Fibroblast of villous mesenchyme (primary cell): ENCODE data around the gene MYO3A. TPM values are rescaled to one million over a fixed set of nuclear protein-coding genes. Genes with fewer than 3 reads are reported as not detected.

ENCODE experiments used
- DNase-seq: peaks from one replicate; pipeline ENCODE4 v3.0.0-alpha.2; 2010; ENCODE audit warnings: low read depth
- H3K4me3 ChIP-seq: 2 replicates; pipeline ENCODE4 v1.5.1; 2011; ENCODE audit warnings: low read depth, mild to moderate bottlenecking, low read length
- total RNA-seq: library from RNA; depleted of rRNA; stranded (reverse); fragments of >200 nt; gene quantifications from 2 replicates; pipeline ENCODE4 v1.2.3, GENCODE V29; 2012
- TF ChIP-seq, protein P1 (sequence below): IDR thresholded peaks from 2 replicates; pipeline ENCODE4 v1.5.1; 2012; ENCODE audit warnings: low read depth, mild to moderate bottlenecking, low read length; ENCODE audit not compliant: insufficient read depth

Gene MYO3A
- total RNA-seq, 1 donor: not detected

DNA sequence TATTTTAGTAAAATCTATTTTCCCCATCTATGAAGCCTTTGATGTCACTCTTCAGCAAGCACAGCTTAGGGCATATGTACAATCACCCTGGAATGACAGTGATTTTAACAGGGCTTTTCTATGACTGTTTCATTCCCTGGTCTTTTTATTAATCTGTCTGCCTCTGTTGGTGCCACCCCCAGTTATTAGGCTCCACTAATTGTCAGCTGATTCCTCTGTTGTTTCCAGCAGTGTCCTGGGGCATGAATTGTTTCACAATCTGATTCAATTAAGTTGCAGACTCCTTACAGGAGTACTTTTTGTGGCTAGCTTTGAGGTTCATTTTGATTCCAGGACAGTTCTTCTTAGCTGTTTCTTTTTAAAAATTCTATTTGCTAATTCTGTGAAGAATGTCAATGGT, 38.6 kb downstream of the MYO3A start:
- DNase-seq: no peak

DNA sequence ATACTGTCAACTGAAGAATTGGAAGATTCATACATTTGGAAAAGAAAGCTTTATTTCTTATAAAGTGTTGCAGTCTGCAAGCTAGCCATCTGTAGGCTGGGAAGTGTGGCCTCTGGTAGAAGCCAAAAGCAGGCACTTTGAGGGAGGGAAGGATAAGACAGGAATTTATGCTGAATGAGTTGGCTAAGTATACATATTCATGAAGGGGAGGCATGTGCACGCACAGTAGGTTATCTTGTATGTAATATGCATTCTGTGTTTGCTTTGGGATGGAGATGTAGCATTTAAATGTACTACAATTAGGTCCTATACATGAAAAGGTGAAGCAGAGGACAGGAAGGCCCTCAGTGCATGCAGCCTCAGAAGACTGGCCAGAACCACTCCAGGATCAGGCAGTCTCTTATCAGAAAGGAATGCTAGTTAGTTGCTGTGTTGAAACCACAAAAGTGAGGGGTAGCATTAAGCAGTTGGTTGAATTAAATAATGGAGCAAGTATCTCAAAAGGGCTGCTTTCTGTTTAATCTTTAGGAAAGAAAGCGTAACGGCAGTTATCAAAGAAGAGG, 40.9 kb downstream of the MYO3A start:
- TF ChIP-seq, protein P1, sequence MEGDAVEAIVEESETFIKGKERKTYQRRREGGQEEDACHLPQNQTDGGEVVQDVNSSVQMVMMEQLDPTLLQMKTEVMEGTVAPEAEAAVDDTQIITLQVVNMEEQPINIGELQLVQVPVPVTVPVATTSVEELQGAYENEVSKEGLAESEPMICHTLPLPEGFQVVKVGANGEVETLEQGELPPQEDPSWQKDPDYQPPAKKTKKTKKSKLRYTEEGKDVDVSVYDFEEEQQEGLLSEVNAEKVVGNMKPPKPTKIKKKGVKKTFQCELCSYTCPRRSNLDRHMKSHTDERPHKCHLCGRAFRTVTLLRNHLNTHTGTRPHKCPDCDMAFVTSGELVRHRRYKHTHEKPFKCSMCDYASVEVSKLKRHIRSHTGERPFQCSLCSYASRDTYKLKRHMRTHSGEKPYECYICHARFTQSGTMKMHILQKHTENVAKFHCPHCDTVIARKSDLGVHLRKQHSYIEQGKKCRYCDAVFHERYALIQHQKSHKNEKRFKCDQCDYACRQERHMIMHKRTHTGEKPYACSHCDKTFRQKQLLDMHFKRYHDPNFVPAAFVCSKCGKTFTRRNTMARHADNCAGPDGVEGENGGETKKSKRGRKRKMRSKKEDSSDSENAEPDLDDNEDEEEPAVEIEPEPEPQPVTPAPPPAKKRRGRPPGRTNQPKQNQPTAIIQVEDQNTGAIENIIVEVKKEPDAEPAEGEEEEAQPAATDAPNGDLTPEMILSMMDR: no peak
- no peak overlapping the region for H3K4me3 ChIP-seq
- no peak for DNase-seq

More for the DNA sequence above, 38.6 kb downstream of the MYO3A start:
- H3K4me3 ChIP-seq: no peak overlapping the region
- TF ChIP-seq, protein P1: no peak

DNA sequence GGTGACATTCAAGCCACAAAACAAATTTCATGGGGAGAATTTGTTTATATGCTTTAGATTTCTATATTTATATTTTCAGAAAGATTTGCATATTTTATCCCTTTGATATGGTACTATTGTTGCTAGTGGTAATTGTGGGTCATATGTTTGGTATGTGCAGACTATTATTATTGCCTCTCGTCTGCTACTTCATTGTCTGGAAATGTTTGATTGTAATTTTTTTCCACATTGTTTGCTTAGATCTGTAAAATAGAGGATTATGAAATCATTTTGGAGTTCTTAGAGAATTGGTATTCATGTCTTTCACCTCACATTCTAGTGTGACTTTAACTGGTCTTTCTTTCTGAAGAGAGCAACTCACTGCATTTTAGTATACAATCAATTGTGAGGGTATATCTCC, 44.7 kb downstream of the MYO3A start:
- TF ChIP-seq, protein P1: no peak
- H3K4me3 ChIP-seq: no peak overlapping the region
- no peak for DNase-seq

DNA sequence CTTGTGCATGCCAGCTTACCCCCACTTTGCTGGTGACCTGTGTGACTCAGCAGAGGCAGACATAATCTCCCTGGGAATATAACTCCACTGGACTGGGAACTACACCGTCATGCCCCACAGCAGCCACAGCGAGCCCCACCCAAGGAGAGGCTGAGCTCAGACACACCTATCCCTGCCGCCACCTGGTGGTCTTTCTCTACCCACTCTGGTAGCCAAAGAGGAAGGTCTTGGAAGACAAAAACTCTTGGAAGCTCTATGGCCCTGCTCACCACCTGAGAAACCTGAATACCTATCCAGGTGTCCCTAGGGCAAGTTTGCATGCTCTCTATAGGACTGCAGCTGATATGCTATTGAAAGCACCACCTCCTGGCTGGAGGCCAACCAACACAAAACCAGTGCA, 48.1 kb downstream of the MYO3A start:
- H3K4me3 ChIP-seq: no peak overlapping the region
- TF ChIP-seq, protein P1: no peak
- no peak for DNase-seq

DNA sequence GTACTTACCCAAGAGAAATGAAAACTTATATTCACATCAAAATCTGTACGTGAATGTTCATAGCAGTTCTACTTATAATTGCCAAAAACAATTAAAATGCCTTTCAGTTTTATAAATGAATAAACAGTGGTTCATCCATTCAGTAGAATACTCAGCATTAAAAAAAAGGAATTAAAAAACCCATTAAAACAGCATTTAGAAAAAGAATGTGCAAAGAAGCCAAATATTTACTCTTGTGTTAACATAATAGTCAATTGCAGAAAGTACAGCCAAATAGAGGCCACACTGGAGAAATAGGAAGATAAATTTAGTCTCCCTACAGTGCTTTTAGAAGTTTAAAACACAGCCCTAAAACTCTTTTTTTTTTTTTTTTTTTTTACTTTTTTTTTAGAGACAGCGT, 54.6 kb downstream of the MYO3A start:
- no peak for DNase-seq
- H3K4me3 ChIP-seq: no peak overlapping the region
- TF ChIP-seq, protein P1: no peak

DNA sequence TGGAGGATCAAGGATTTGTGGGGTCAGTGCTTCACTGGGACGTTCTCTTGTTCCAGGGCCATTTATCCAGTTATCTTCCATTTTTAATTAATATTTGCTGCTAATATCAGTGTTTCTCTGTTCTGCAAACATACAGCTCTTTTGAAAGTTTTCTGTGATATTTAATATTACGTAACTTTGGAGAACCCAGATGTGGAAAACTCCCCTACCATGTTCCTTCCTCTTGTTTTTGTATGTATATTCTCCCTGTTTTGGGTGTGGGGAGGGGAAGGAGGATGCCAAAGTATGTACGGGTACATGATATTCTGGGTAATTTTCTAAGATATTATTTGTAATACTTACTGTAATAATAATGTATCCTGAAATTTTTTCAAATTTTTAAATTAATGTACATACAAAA, 55.9 kb downstream of the MYO3A start:
- H3K4me3 ChIP-seq: no peak overlapping the region
- DNase-seq: no peak
- TF ChIP-seq, protein P1: no peak
